Adrenal gland (tissue), 12 donors: ENCODE measurements around the gene SHISA7. TPM values are rescaled to one million over a fixed set of nuclear protein-coding genes. Genes with fewer than 3 reads are reported as not detected.
A peak's percentile ranks its signal among the peaks of the same experiment; 100 is the strongest.

Experiments
- DNase-seq, 7 donors: peaks; one replicate each; pipeline ENCODE4 v3.0.0-alpha.2; 2019 to 2020
- H3K27ac ChIP-seq, 5 donors: fragments of 200-600 bp; sonication (generic) in 4 of 5; 1 replicate in 3 of 5; 2 replicates in 2 of 5; pipeline versions ENCODE4 v1.5.1 to v1.8.0; 2016 to 2020; ENCODE audit warnings: mild to moderate bottlenecking in 1 of 5
- H3K27me3 ChIP-seq: fragments of 200-600 bp; 2 replicates; pipeline ENCODE4 v1.8.0; 2021
- H3K36me3 ChIP-seq, 2 donors: fragments of 200-600 bp; replicated peaks in 1 of 2; 1 replicate in 1 of 2; 2 replicates in 1 of 2; pipeline versions ENCODE4 v1.5.1 to v1.8.0; 2018 to 2022
- H3K4me1 ChIP-seq, 2 donors: fragments of 200-600 bp; replicated peaks in 1 of 2; 1 replicate in 1 of 2; 2 replicates in 1 of 2; pipeline versions ENCODE4 v1.5.1 to v1.8.0; 2018 to 2021
- H3K4me3 ChIP-seq, 4 donors: fragments of 200-600 bp; sonication (generic) in 3 of 4; one replicate each; pipeline ENCODE4 v1.5.1; 2016 to 2018
- H3K9me3 ChIP-seq, 3 donors: fragments of 200-600 bp; sonication (generic) in 1 of 3; replicated peaks in 1 of 3; 1 replicate in 2 of 3; 2 replicates in 1 of 3; pipeline versions ENCODE4 v1.5.1 to v1.8.0; 2016 to 2021
- CTCF ChIP-seq, 6 experiments: fragments of 450-650 bp in 4 of 6; fragments of 200-600 bp in 2 of 6; sonication (generic) in 1 of 6; IDR thresholded peaks; 1 replicate in 5 of 6; 2 replicates in 1 of 6; pipeline versions ENCODE4 v1.5.1 to v1.8.0; 2016 to 2021; ENCODE audit warnings: antibody characterized with exemption in 6 of 6, mild to moderate bottlenecking in 2 of 6, moderate library complexity in 1 of 6
- POLR2A ChIP-seq, 2 donors: fragments of 450-650 bp; IDR thresholded peaks; one replicate each; pipeline ENCODE4 v1.6.1; 2017; ENCODE audit warnings: antibody characterized with exemption in 2 of 2, mild to moderate bottlenecking in 2 of 2, moderate library complexity in 1 of 2
- WGBS, 4 donors: extraction: QIAGEN DNeasy Blood & Tissue Kit in 2 of 4; methylation state at CpG; one replicate each; pipeline versions ENCODE4 v1.1.5 to v1.1.7; 2013 to 2017; 5-methylcytosine and 5-hydroxymethylcytosine counted together
- intact Hi-C, 2 donors: fragments of 100-400 bp; cut with DNase I; formaldehyde crosslinking; loops; one replicate each; pipeline versions ENCODE4 v1.14.1 to v1.15.0; 2022 to 2023
- polyA plus RNA-seq, 3 donors: library from polyadenylated mRNA; stranded (reverse); fragments of 200-250 nt in 2 of 3; fragments of 350-450 nt in 1 of 3; fragmentation: Illumina TruSeq in 1 of 3; extraction: RNeasy Lipid Tissue Mini Kit (QIAGEN cat#74804) in 1 of 3; gene quantifications; one replicate each; pipeline ENCODE4 v1.2.3, GENCODE V29; 2013 to 2014
- total RNA-seq, 9 donors: library from RNA; depleted of rRNA in 4 of 9; stranded (reverse); fragments of >200 nt in 4 of 9; fragments of 120-200 nt in 1 of 9; fragmentation: NEBNext Ultra II Directional in 1 of 9; extraction: Animal tissue kit (Norgen Biotek cat#: 25700) in 1 of 9; gene quantifications; one replicate each; pipeline versions ENCODE4 v1.1.0 to v1.2.4, GENCODE V29; 2013 to 2023
- donor health status: healthy with polysubstance abuse.
- donor health status: Bipolar disorder and iron deficiency.
- donor health status: DM: yes; HTN: yes; CAD: no.
- donor health status: DM: no; HTN: no; CAD: no.
- donor health status: DM: no; HTN: no; CAD: no.
- donor health status: DM: yes; HTN: yes; CAD: no.

The SHISA7 gene
- total and polyA plus RNA-seq, 12 donors: 0.08 to 1.3 (median 0.44) TPM; not detected in 4

DNA sequence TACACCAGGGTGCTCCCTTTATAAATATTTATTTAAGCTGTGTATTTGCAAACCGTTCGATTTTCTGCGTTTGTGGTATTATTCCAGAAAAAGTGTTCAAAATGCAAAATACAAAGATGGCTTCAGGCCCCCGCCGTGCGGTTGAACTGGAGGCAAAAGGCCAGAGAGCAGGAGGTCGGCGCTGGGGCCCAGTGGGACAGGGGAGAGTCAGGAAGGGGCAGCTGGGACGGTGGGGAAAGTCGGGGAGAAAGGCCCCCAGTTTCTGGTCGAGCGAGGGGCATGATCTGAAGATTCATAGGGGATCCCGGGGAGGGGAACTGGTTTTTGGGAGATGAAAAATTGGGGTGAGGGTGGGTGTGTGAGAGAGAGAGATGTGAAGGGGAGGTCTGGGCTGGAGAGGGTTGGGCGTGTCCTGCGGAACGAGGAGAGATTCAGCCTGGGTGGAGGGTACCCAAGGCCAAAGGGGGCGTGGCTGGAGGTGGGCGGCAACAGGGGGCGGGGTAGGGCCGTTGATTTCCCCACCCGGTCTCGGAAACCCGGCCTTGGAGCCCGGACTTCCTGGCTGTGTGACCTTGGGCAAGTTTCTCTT is 17.7 kb upstream of the SHISA7 start:
- H3K36me3 ChIP-seq: no peaks in the 10 kb centered on the region
- intact Hi-C loops: loop anchor here in 1 of 2 donors (5.0 kb wide), 1 partner anchor 42 kb away; no protein-coding TSS in a partner anchor
- peaks cover 10% of the 10 kb centered on the region in 2 donors for H3K4me1 ChIP-seq
- no peaks in the 10 kb centered on the region for H3K27me3 ChIP-seq
- peak; percentile 84 to 93 (median 91) for DNase-seq
- peak overlapping the region in 2 of 4 donors; percentile 70 to 76 for H3K4me3 ChIP-seq
- 8 to 17% (median 10%) methylated on average over 16 to 24 of the region's 24 CpGs for WGBS, 4 donors
- TF ChIP-seq POLR2A (IDR thresholded peaks at IDR 0.05) (no peak), CTCF (IDR thresholded peaks at IDR 0.05) (no peak)
- peak overlapping the region; percentile 78 to 97 (median 95) for H3K27ac ChIP-seq
- H3K9me3 ChIP-seq: no peaks in the 10 kb centered on the region

DNA sequence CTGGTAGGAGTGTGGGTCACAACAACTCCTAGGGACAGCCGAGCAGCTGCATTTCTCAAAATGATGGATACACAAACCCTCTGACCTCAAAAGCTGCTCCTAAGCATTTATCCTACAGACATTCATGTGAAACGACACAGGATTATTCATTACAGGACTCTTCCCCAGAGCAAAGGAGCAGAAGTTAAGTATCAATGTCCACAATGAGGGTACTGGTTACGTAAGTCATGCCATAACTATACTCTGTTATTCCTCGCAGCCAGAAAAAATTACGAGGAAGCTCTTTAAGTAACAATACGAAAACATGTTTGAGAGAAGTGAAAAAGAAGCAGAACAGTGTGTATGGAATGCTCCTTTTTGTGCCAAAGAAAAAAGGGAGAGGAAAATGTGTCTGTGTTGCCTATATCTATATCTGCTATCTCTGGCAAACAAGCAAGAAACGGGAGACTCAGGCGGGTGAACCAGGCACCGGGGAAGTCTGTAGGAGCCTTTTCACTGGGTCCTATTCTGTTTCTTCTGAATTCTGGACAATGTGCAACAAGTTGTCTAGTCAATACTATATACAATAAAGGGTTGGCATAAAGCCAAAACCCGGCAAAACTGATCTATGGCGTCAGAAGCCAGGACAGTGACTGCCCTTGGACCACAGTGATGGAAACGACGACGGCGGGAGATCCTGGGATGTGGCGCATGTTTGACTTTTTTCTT is 17.0 kb upstream of the SHISA7 start:
- no peaks in the 10 kb centered on the region for H3K9me3 ChIP-seq
- H3K27ac ChIP-seq: peak overlapping the region; percentile 60 to 97 (median 95)
- peak in 2 of 7 donors; percentile 36 to 73 for DNase-seq
- TF ChIP-seq CTCF (IDR thresholded peaks at IDR 0.05): no peak
- TF ChIP-seq POLR2A (IDR thresholded peaks at IDR 0.05): no peak
- H3K4me1 ChIP-seq: peaks cover 10% of the 10 kb centered on the region in 2 donors
- no peaks in the 10 kb centered on the region for H3K27me3 ChIP-seq
- intact Hi-C loops: loop anchor here in 1 of 2 donors (5.0 kb wide), 1 partner anchor 42 kb away; no protein-coding TSS in a partner anchor
- peak overlapping the region in 1 of 4 donors; percentile 76 for H3K4me3 ChIP-seq
- no peaks in the 10 kb centered on the region for H3K36me3 ChIP-seq
- 17 to 35% (median 27%) methylated on average over 16 of the region's 16 CpGs for WGBS, 4 donors

DNA sequence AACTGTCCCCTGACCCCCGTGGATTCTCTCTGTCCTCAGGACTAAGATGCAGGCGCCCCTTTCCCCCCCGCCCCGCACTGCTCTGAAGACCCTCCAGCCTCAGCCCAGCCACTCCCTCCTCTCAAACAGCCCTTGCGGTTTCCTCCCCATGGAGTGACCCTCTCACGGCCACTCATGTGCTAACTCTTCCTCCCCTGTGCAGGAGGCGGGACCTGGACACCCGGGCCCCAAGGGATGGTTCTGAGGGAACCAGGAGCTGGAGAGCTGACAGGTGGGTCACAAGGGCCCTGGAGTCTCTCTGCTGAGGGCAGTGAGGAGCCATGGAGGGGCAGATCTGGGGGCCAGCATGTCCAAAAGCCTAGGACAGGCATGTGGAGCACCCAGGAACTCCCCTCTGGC is 16.4 kb upstream of the SHISA7 start:
- 50 to 72% (median 58%) methylated on average over 7 to 8 of the region's 8 CpGs for WGBS, 4 donors
- DNase-seq: no peak
- intact Hi-C loops: no loop called here
- Histone ChIP-seq H3K36me3 (no peaks in the 10 kb centered on the region), H3K27ac (peak overlapping the region in 3 of 5 donors; percentile 95 to 97 (median 96)), H3K9me3 (no peaks in the 10 kb centered on the region), H3K4me1 (peaks cover 10% of the 10 kb centered on the region in 2 donors), H3K27me3 (no peaks in the 10 kb centered on the region), H3K4me3 (peak overlapping the region in 1 of 4 donors; percentile 76)
- TF ChIP-seq CTCF (IDR thresholded peaks at IDR 0.05) (no peak), POLR2A (IDR thresholded peaks at IDR 0.05) (no peak)

DNA sequence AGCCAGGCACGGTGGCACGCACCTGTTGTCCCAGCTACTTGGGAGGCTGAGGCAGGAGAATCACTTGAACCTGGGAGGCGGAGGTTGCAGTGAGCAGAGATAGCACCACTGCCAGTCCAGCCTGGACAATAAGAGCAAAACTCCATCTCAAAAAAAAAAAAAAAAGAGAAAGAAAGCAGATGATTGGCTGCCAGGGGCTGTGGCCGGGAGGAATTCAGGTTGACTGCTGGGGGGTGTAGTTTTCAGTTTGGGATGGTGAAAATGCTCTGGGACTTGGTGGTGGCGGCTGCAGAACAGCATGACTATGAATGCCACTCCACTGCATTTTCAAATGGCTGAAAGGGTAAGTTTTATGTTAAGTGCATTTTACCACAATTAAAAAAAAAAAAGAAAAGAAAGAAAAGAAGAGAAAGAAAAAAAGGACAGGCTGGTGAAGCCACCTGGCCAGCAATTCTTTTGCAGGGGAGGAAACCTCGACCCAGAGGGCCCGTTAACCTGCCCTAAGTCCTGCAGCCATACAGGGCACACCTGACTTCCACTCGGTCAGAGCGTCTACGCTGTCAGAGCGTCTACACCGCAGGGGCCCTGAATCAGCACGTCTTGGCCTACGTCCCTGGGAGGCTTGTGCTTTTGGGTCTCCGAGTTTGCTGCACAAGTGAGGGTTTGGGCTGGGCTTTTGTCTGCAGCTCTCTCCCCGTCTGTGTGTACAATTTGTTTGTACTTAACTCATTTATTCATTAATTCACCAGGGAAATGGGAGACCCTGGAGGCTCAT is 14.8 kb upstream of the SHISA7 start:
- intact Hi-C loops: no loop called here
- no peaks in the 10 kb centered on the region for H3K9me3 ChIP-seq
- no peak overlapping the region for H3K27ac ChIP-seq
- no peak for DNase-seq
- 72 to 85% (median 84%) methylated on average over 16 of the region's 16 CpGs for WGBS, 4 donors
- TF ChIP-seq POLR2A (IDR thresholded peaks at IDR 0.05): no peak
- no peak for TF ChIP-seq CTCF (IDR thresholded peaks at IDR 0.05)
- H3K4me1 ChIP-seq: peaks cover 10% of the 10 kb centered on the region in 2 donors
- no peaks in the 10 kb centered on the region for H3K27me3 ChIP-seq
- H3K36me3 ChIP-seq: no peaks in the 10 kb centered on the region
- H3K4me3 ChIP-seq: no peak overlapping the region
